ENCODE data around the gene PMS2. TPM values are rescaled to one million over a fixed set of nuclear protein-coding genes. Genes with fewer than 3 reads are reported as not detected.
"Not testable (repeated sequence)": the region's sequence is repeated elsewhere in the genome, so short reads cannot be mapped to it uniquely, and the experiment has no call there.

PMS2 gene
- total and polyA plus RNA-seq, 4 donors, result 1.9 to 7.2 (median 4.9) TPM

GRCh38 chr7:6012355-6013104 lies 3.7 kb upstream of the PMS2 start (continued):
- TF ChIP-seq, protein P1, sequence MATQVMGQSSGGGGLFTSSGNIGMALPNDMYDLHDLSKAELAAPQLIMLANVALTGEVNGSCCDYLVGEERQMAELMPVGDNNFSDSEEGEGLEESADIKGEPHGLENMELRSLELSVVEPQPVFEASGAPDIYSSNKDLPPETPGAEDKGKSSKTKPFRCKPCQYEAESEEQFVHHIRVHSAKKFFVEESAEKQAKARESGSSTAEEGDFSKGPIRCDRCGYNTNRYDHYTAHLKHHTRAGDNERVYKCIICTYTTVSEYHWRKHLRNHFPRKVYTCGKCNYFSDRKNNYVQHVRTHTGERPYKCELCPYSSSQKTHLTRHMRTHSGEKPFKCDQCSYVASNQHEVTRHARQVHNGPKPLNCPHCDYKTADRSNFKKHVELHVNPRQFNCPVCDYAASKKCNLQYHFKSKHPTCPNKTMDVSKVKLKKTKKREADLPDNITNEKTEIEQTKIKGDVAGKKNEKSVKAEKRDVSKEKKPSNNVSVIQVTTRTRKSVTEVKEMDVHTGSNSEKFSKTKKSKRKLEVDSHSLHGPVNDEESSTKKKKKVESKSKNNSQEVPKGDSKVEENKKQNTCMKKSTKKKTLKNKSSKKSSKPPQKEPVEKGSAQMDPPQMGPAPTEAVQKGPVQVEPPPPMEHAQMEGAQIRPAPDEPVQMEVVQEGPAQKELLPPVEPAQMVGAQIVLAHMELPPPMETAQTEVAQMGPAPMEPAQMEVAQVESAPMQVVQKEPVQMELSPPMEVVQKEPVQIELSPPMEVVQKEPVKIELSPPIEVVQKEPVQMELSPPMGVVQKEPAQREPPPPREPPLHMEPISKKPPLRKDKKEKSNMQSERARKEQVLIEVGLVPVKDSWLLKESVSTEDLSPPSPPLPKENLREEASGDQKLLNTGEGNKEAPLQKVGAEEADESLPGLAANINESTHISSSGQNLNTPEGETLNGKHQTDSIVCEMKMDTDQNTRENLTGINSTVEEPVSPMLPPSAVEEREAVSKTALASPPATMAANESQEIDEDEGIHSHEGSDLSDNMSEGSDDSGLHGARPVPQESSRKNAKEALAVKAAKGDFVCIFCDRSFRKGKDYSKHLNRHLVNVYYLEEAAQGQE (IDR thresholded peaks at IDR 0.05), result peak; percentile 35

GRCh38 chr7:6011541-6011940 lies 2.7 kb upstream of the PMS2 start:
- Histone ChIP-seq H3K27me3 (ENCODE audit: control insufficient read depth in 4 of 4, insufficient read depth in 4 of 4, low read length in 3 of 4) (no peaks in the 10 kb centered on the region), H3K27ac (ENCODE audit: low read depth in 1 of 2, low read length in 2 of 2) (peak overlapping the region; percentile 2 to 38), H3K4me1 (ENCODE audit: control insufficient read depth in 4 of 4, insufficient read depth in 4 of 4, low read length in 3 of 4) (peaks cover 3 to 56% (median 46%) of the 10 kb centered on the region in 4 donors), H3K9ac (ENCODE audit: low read depth in 1 of 2, low read length in 2 of 2) (no peak overlapping the region), H3K36me3 (ENCODE audit: control insufficient read depth in 4 of 4, insufficient read depth in 3 of 4, low read depth in 1 of 4, low read length in 3 of 4) (peaks cover 0 to 11% (median 9%) of the 10 kb centered on the region in 4 donors), H3K4me3 (ENCODE audit: low read depth in 1 of 3, low read length in 3 of 3) (no peak overlapping the region), H3K9me3 (ENCODE audit: control insufficient read depth in 4 of 4, low read length in 3 of 4) (no peaks in the 10 kb centered on the region)
- peak in 1 of 2 donors; percentile 16 for TF ChIP-seq RXRA (IDR thresholded peaks at IDR 0.05)
- no peak for TF ChIP-seq ATF3 (IDR thresholded peaks at IDR 0.05)
- TF ChIP-seq YY1 (IDR thresholded peaks at IDR 0.05), result no peak
- TF ChIP-seq JUND (IDR thresholded peaks at IDR 0.05), result no peak
- WGBS, result 31% methylated on average over 2 of the region's 2 CpGs
- no peak for DNase-seq (ENCODE audit: low spot score)

- WGBS, result 84% methylated on average over 8 of the region's 8 CpGs
- H3K27me3 ChIP-seq (ENCODE audit: control insufficient read depth in 4 of 4, insufficient read depth in 4 of 4, low read length in 3 of 4); H3K36me3 ChIP-seq (ENCODE audit: control insufficient read depth in 4 of 4, insufficient read depth in 3 of 4, low read depth in 1 of 4, low read length in 3 of 4); DNase-seq (ENCODE audit: low spot score); H3K9me3 ChIP-seq (ENCODE audit: control insufficient read depth in 4 of 4, low read length in 3 of 4); H3K27ac ChIP-seq (ENCODE audit: low read depth in 1 of 2, low read length in 2 of 2); H3K4me3 ChIP-seq (ENCODE audit: low read depth in 1 of 3, low read length in 3 of 3); H3K9ac ChIP-seq (ENCODE audit: low read depth in 1 of 2, low read length in 2 of 2): not testable (repeated sequence)
- H3K4me1 ChIP-seq (ENCODE audit: control insufficient read depth in 4 of 4, insufficient read depth in 4 of 4, low read length in 3 of 4), result peaks cover 3 to 51% (median 38%) of the 10 kb centered on the region in 4 donors
These were observed 1.5 kb upstream of the PMS2 start for GRCh38 chr7:6010370-6010769.

DNA sequence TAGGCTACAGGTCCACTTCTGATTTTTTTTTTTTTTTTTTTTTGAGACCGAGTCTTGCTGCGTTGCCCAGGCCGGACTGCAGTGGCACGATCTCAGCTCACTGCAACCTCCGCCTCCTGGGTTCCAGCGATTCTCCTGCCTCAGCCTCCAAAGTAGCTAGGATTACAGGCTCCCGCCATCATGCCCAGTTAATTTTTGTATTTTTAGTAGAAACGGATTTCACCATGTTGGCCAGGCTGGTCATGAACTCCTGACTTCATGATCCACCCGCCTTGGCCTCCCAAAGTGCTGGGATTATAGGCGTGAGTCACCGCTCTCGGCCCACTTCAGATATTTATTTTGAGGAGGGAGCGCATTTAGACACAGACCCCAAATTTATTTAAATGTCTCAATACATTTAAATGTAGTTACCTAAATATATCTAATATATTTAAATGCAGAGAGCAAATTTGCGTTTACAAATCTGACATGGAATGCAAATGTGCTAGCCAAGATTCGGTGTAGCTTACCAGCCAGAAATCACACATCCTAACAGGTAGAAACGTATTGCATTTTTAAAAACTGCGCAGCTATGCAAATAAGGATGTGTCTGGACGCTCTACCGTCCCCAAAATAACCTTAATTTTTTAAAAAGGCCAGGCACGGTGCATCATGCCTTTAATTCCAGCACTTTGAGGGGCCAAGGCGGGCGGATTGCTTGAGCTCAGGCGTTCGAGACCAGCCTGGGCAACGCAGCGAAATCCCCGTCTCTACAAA lies 836 bp downstream of the PMS2 start:
- H3K27me3 ChIP-seq (ENCODE audit: control insufficient read depth in 4 of 4, insufficient read depth in 4 of 4, low read length in 3 of 4); H3K9me3 ChIP-seq (ENCODE audit: control insufficient read depth in 4 of 4, low read length in 3 of 4); H3K27ac ChIP-seq (ENCODE audit: low read depth in 1 of 2, low read length in 2 of 2); H3K36me3 ChIP-seq (ENCODE audit: control insufficient read depth in 4 of 4, insufficient read depth in 3 of 4, low read depth in 1 of 4, low read length in 3 of 4); DNase-seq (ENCODE audit: low spot score): not testable (repeated sequence)
- peaks cover 3 to 38% (median 31%) of the 10 kb centered on the region in 4 donors for H3K4me1 ChIP-seq (ENCODE audit: control insufficient read depth in 4 of 4, insufficient read depth in 4 of 4, low read length in 3 of 4)
- 53% methylated on average over 27 of the region's 27 CpGs for WGBS
- peak overlapping the region in 1 of 2 donors; percentile 34 for H3K9ac ChIP-seq (ENCODE audit: low read depth in 1 of 2, low read length in 2 of 2)
- H3K4me3 ChIP-seq (ENCODE audit: low read depth in 1 of 3, low read length in 3 of 3), result peak overlapping the region; percentile 75 to 86 (median 82)
